OCI-LY7 (cell line): ENCODE results near the gene TLR9.

Source experiments
- EZH2phosphoT487 ChIP-seq: fragments of 200-600 bp; sonication (generic); IDR thresholded peaks from 2 replicates; pipeline ENCODE4 v1.6.1; 2018; ENCODE audit warnings: low read depth, borderline replicate concordance, mild to moderate bottlenecking, mixed run types, antibody characterized with exemption, low read length, moderate library complexity, mixed read lengths
- TF ChIP-seq, protein P1 (sequence below): fragments of 200-600 bp; sonication (generic); conservative IDR thresholded peaks from 2 replicates; pipeline ENCODE4 v1.5.1; 2014; ENCODE audit warnings: mild to moderate bottlenecking, antibody characterized with exemption, low read length, moderate library complexity, mixed read lengths

DNA sequence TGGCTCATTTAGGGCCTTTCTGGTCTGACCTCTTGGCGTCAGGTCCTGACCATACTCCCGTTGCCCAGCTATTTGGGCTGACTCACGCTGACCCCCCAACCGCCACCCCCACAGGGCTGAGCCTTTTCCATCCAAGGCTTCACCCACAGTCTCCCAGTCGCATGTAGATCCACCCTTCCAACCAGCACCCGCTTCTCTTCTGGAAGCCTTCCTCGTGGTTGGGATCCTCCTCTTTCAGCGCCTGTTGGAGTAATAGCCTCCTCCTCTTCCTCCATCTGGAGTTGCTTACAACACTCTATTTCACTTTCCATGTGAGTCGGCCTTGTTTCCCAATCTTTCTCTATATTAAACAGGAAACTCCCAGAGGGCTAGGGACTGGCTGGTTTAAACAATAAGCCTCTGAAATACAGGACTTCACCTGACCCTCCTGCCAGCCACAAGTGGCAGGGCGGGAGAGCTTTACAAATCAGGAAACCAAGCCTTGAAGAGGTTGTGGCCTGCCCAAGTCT lies 29.6 kb downstream of the TLR9 start:
- TF ChIP-seq, protein P1, sequence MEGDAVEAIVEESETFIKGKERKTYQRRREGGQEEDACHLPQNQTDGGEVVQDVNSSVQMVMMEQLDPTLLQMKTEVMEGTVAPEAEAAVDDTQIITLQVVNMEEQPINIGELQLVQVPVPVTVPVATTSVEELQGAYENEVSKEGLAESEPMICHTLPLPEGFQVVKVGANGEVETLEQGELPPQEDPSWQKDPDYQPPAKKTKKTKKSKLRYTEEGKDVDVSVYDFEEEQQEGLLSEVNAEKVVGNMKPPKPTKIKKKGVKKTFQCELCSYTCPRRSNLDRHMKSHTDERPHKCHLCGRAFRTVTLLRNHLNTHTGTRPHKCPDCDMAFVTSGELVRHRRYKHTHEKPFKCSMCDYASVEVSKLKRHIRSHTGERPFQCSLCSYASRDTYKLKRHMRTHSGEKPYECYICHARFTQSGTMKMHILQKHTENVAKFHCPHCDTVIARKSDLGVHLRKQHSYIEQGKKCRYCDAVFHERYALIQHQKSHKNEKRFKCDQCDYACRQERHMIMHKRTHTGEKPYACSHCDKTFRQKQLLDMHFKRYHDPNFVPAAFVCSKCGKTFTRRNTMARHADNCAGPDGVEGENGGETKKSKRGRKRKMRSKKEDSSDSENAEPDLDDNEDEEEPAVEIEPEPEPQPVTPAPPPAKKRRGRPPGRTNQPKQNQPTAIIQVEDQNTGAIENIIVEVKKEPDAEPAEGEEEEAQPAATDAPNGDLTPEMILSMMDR: no peak
- TF ChIP-seq EZH2phosphoT487: no peak
